T1000 (cell line): Measurements from ENCODE around the gene CISD2.
"Not testable (repeated sequence)": the region's sequence is repeated elsewhere in the genome, so short reads cannot be mapped to it uniquely, and the experiment has no call there.

Experiments used
- DNase-seq: peaks from one replicate; lab custom pipeline; 2025; ENCODE audit warnings: mixed read lengths; lab: John Stamatoyannopoulos, UW

The CISD2 gene

DNA sequence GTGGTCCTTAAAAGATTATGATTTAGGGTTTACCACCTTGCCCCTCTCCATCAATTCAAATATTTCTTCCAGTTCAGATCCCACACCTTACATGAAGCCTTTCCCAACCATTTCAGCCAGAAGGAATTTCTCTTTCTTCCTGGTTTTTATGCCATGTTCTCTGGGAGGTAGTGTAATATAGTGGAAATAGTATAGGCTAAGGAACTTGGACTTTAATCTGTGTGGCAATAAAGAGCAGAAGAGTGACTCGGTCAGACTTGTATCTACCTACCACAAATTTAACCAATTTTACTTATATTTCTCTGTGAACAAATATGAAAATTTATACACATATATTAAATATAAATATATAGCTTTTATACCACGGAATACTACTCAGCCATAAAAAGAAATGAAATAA is 18.4 kb upstream of the CISD2 start:
- DNase-seq = no peak

DNA sequence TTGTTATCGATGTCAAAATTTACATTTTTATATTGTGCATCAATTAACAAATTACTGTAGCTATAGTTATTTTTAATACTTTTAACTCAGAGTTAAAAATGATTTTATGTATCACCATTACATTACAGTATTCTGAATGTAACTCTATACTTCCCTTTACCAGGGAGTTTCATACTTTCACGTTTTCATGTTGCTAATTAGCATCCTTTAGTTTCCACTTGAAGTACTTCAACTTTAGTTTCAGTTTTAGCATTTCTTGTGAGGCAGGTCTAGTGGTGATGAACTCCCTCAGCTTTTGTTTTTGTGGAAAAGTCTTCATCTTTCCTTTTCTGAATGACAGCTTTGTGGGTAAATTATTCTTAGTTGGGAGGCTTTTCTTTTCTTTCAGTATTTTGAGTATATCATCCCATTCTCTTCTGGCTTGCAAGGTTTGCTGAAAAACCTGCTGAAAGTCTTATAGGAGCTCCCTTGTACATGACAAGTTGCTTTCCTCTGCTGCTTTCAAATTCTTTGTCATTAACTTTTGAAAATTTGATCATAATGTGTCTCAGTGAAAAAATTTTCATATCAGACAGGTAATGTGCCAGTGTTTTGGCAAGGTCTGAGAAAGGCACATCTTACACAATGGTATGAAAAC is 9.8 kb upstream of the CISD2 start:
- no peak for DNase-seq

- DNase-seq = no peak
Measured at GRCh38 chr4:102860611-102861324, 8.0 kb upstream of the CISD2 start.

DNA sequence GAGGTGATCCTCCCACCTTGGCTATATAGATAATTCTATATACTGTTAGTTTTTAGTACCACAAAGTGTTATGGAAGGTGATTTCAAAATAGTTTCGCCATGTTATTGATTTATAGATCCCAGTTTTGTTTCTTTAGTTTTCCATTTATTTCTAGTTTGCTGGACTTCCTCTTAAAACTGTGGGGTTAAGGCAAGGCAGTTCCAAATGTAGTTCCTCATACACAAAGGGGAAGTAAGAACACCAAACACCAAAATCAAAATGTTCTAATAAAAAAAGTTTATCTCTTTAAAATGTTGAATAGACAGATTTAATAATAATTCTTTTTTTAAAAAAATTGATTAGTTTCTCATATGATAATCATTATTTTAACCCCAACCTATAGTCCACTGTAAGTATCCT is 6.8 kb upstream of the CISD2 start:
- no peak for DNase-seq

DNA sequence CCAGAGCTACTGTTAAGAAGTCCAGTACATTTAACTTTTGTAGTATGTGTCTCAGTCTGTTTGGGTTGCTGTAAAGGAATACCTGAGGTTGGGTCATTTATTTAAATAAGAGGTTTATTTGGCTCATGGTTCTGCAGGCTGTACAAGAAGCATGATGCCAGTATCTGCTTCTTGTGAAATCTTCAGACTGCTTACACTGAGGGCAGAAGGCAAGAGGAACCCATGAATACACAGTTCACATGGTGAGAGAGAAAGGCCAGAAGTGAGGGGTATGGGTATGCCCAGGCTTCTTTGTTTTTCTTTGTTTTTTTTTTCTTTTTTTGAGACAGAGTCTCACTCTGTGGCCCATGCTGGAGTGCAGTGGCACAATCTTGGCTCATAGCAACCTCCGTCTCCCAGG is 6.0 kb upstream of the CISD2 start:
- no peak for DNase-seq

- not testable (repeated sequence) for DNase-seq
Measured at GRCh38 chr4:102865327-102865726, 3.5 kb upstream of the CISD2 start.

DNA sequence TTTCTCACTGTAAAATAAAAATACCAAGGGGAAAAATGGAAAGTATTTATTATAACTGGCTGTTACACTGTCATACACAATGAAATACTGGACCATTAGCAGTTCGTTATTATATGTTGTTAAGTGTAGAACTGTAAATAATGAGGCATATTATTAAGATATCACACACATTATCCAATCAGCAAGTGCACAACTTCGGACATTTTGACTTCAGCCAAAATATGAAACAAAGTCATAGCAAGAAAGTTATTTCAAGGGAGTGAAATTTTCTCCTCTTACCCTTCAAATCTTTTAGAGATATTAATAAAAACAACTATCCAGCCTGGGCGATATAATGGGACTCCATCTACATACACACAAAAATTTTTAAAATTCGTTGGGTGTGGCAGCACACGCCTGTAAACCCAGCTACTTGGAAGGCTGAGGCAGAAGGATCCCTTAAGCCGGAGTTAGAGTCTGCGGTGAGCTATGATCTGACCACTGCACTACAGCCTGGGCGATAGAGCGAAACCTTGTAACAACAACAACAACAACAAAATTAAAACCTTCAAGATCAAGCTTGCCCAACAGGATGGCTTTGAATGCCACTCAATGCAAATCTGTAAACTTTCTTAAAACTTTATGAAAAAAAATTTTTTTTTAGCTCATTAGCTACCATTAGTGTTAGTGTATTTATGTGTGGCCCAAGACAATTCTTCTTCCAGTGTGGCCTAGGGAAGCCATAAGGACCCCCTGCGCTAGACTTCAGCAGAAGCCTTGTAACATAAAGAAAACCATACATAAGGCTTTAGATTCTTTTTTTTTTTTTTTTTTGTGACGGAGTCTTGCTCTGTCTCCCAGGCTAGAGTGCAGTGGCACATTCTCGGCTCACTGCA is 1.3 kb upstream of the CISD2 start:
- DNase-seq = no peak

- DNase-seq = no peak
Measured at GRCh38 chr4:102868153-102868780, 525 bp upstream of the CISD2 start.

DNA sequence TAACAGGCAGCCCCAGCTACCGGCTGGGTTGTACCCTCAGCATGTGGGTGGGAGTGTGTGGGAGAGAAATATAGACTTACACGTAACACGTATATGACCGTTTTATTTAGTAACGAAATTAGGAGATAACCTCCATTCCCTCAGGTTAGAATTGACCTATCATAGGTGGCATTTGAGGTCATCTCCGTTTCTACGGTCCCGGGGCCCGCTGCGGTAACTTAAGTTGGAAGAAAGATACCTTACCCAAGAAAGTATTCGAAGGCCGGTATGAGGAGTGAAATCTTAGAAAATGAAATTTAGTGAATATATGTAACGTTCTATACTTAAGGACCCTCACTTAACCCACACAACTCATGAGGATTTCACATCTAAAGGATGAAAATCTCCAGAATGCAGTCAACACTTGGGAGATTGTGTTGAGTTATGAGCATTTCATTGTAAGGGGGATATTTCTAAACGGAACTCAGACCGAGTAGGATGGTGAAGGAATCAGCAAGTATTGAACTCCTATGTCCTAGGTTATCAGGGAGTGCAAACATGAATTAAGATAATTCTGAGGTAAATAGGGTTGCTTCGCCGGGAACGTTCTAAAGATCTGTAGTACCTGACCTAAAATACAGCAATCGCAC is 891 bp downstream of the CISD2 start:
- DNase-seq = no peak

- DNase-seq = no peak
Measured at GRCh38 chr4:102871772-102872171, 3.0 kb downstream of the CISD2 start.

DNA sequence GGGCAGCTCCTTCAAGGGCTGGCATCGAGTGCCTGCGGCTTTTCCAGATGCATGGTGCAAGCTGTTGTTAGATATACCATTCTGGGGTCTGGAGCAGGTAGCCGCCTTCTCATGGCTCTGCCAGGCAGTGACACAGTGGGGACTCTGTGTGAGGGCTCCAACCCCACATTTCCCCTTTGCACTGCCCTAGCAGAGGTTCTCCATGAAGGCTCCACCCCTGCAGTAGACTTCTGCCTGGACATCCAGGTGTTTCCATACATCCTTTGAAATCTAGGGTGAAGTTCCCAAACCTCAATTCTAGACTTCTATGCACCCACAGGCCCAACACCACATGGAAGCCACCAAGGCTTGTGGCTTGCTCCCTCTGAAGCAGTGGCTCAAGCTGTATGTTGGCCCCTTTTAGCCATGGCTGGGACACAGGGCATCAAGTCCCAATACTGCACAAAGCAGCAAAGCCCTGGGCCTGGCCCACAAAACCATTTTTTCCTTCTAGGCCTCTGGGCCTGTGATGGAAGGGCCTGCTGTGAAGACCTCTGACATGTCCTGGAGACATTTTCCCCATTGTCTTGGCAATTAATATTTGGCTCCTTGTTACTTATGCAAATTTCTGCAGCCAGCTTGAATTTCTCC is 8.8 kb downstream of the CISD2 start:
- not testable (repeated sequence) for DNase-seq

- not testable (repeated sequence) for DNase-seq
Measured at GRCh38 chr4:102878349-102878748, 9.6 kb downstream of the CISD2 start.

DNA sequence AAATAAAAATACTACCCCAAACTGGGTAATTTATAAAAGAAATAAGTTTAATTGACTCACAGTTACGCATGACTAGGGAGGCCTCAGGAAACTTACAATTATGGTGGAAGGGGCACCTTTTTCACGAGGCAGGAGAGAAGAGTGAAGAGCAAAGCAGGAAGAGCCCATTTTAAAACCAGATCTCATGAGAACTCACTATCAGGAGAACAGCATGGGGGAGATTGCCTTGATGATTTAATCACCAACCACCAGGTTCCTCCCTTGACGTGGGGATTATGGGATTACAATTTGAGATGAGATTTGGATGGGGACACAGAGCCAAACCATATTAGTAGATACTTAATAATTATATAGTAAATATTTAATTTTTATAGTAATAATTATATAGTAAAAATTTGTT is 10.1 kb downstream of the CISD2 start:
- no peak for DNase-seq

GRCh38 chr4:102881343-102881742 is 12.6 kb downstream of the CISD2 start:
- DNase-seq = no peak

DNA sequence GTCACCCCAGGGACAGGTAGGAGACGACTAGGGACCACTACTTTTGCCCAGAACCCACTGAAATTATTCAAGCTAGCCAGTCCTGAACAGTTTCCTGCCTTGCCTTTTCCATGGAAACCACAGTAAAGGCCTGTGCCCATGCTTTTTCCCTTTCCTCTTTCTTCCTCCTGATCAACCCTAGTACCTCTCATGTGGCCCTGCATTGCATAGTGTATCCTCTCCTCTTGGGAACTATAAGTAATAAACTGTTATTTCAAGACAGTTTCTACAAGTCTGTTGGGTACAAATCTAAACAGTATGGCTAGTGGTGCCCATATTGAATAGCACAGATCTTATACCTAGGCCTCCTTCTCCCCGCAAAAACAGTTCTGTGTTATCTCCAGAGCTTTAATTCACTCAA is 14.5 kb downstream of the CISD2 start:
- DNase-seq = no peak

DNA sequence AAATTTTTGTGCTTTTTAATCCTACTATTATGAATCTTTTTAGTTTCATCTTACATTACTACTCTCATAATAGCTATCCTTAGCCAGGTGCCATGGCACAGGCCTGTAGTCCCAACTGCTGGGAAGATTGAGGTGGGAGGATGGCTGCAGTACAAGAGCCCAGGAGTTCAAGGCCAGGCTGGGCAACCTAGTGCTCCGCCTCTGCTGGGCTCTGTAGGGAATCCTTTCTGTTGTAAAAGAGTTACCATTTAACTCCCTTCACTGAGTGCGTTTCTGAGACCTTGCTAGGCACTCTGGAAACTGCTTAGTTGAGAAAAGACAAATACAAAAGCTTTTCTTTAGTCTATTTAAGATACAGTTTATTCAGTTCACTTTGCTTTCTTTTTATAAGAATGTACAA is 19.8 kb downstream of the CISD2 start:
- DNase-seq = not testable (repeated sequence)

- not testable (repeated sequence) for DNase-seq
Measured at GRCh38 chr4:102889866-102890265, 21.1 kb downstream of the CISD2 start.

GRCh38 chr4:102896547-102896946 is 27.8 kb downstream of the CISD2 start:
- DNase-seq = not testable (repeated sequence)

- DNase-seq = not testable (repeated sequence)
Measured at GRCh38 chr4:102897610-102898009, 28.8 kb downstream of the CISD2 start.

- no peak for DNase-seq
Measured at GRCh38 chr4:102901804-102902203, 33.0 kb downstream of the CISD2 start.

- no peak for DNase-seq
Measured at GRCh38 chr4:102918859-102919258, 50.1 kb downstream of the CISD2 start.
